ENCODE measurements around the gene F2RL2. TPM values are rescaled to one million over a fixed set of nuclear protein-coding genes. Genes with fewer than 3 reads are reported as not detected.
A peak's percentile ranks its signal among the peaks of the same experiment; 100 is the strongest.

The F2RL2 gene
- total and polyA plus RNA-seq, 4 experiments from 2014 or later: 0.50 to 1.00 TPM; not detected in 2

DNA sequence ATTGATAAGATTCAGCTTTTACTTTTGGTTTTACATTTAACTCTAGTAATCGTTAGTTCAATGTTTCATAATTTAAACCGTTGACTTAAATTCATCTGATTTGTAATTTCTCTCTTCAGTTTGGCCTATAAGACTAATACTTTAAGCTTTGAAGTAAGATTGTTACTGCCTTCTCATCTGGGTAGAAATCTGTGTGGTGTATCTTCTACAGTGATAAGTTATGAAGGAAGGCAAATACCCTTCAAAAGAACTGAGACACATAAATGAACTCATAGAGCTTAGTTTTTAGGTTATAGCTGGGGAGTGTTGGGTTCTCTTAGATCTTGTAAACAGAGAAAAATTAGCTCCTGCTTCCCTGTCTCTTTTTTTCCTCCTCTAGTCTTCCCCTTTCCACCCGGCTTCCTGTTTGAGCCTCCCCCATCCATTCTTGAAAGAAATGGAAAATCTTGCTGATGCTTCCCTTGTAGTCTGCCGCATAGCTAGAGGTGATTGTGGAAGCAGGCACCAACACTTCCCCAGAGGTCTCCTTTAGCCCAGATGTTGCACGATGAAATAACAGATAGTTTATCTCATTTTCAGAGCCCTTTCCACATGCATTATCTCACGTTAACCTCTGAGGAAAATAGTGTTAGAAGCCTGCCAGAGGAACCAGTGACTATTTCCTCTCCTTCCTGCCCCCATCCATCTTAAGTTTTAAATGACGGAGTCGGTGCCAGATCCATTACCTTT lies 2.0 kb upstream of the F2RL2 start:
- no peaks in the 10 kb centered on the region for H3K9me3 ChIP-seq (ENCODE audit: control insufficient read depth in 1 of 2, low read length in 2 of 2)
- no peak overlapping the region for H3K27ac ChIP-seq (ENCODE audit: low read depth, low read length)
- H3K4me3 Mint-ChIP-seq: no peak overlapping the region
- H3K4me3 ChIP-seq (ENCODE audit: low read length in 2 of 2): no peak overlapping the region
- peak overlapping the region in 4 of 7 donors; percentile 20 to 85 (median 74) for H3K27ac Mint-ChIP-seq
- intact Hi-C loops (cut with micrococcal nuclease): no loop called here
- DNase-seq: no peak
- H3K4me1 ChIP-seq (ENCODE audit: insufficient read depth, low read length): no peaks in the 10 kb centered on the region
- POLR2A ChIA-PET (ENCODE audit: partially characterized antibody): interaction anchor here (0.9 to 1.4 kb wide), 2 partner anchors 11 to 114 kb away, joined by 3 read pairs; no protein-coding TSS in a partner anchor
- H3K36me3 Mint-ChIP-seq: peaks cover 46 to 61% of the 10 kb centered on the region in 2 donors
- peaks cover 14 to 31% (median 22%) of the 10 kb centered on the region in 4 donors for H3K4me1 Mint-ChIP-seq
- CTCF ChIA-PET (ENCODE audit: partially characterized antibody): interaction anchor here (0.6 to 2.2 kb wide), 5 partner anchors 10 to 1055 kb away, joined by 3 to 6 read pairs (median 3); no protein-coding TSS in a partner anchor
- H3K27me3 ChIP-seq (ENCODE audit: insufficient read depth, low read length): no peaks in the 10 kb centered on the region
- no peaks in the 10 kb centered on the region for H3K27me3 Mint-ChIP-seq
- no peaks in the 10 kb centered on the region for H3K9me3 Mint-ChIP-seq
- peaks cover 15% of the 10 kb centered on the region for H3K36me3 ChIP-seq (ENCODE audit: insufficient read depth, low read length)

DNA sequence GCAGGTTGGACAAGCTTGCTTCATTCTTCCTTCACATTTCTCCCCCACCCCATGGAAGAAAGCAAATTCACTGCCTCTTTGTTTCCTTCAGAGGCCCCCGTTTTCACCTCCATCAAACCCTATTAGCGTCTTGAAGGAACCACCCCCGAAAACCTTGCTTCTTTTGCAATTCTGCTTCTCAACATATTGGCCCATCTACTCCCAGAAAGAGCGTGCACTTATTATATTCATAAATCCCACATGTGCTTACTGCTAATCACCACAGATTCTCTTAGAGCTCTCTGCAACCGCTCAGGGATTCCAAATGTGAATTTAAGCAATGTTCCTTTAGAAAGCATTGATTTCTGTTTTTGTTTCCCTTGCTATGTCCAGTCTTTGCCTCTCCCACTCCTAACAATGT lies 1.1 kb downstream of the F2RL2 start:
- no peak overlapping the region for H3K4me3 Mint-ChIP-seq
- ChIA-PET CTCF (ENCODE audit: partially characterized antibody) (no interaction called here), POLR2A (ENCODE audit: partially characterized antibody) (no interaction called here)
- Histone ChIP-seq H3K4me1 (ENCODE audit: insufficient read depth, low read length) (no peaks in the 10 kb centered on the region), H3K27ac (ENCODE audit: low read depth, low read length) (no peak overlapping the region), H3K36me3 (ENCODE audit: insufficient read depth, low read length) (peaks cover 11% of the 10 kb centered on the region), H3K4me3 (ENCODE audit: low read length in 2 of 2) (no peak overlapping the region), H3K27me3 (ENCODE audit: insufficient read depth, low read length) (no peaks in the 10 kb centered on the region), H3K9me3 (ENCODE audit: control insufficient read depth in 1 of 2, low read length in 2 of 2) (no peaks in the 10 kb centered on the region)
- peaks cover 46 to 58% of the 10 kb centered on the region in 2 donors for H3K36me3 Mint-ChIP-seq
- no peaks in the 10 kb centered on the region for H3K27me3 Mint-ChIP-seq
- DNase-seq: no peak
- intact Hi-C loops (cut with micrococcal nuclease): no loop called here
- H3K4me1 Mint-ChIP-seq: peaks cover 17 to 26% (median 23%) of the 10 kb centered on the region in 4 donors
- peak overlapping the region in 4 of 7 donors; percentile 17 to 82 (median 46) for H3K27ac Mint-ChIP-seq
- no peaks in the 10 kb centered on the region for H3K9me3 Mint-ChIP-seq

DNA sequence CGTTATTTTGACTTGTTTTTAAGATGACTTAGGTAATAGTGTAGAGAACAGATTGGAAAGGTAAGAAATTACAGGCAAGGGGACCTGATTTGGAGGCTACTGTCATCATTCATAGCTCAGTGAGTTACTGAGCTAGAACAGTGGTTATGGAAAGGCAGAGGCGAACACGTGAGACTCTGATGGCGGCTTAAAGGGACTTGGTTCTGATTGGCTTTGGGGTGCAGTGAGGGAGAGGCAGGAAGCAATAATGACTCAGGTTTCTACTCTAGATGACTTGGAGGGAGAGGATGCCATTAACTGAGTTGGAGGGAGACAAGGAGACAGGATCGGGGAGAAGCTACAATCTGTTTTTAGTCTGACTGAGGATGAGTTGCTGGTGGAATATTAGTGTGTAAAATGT lies 3.0 kb downstream of the F2RL2 start:
- intact Hi-C loops (cut with micrococcal nuclease): no loop called here
- H3K27me3 Mint-ChIP-seq: no peaks in the 10 kb centered on the region
- Histone ChIP-seq H3K4me3 (ENCODE audit: low read length in 2 of 2) (no peak overlapping the region), H3K9me3 (ENCODE audit: control insufficient read depth in 1 of 2, low read length in 2 of 2) (no peaks in the 10 kb centered on the region), H3K36me3 (ENCODE audit: insufficient read depth, low read length) (peaks cover 10% of the 10 kb centered on the region), H3K27me3 (ENCODE audit: insufficient read depth, low read length) (no peaks in the 10 kb centered on the region), H3K27ac (ENCODE audit: low read depth, low read length) (no peak overlapping the region), H3K4me1 (ENCODE audit: insufficient read depth, low read length) (no peaks in the 10 kb centered on the region)
- CTCF ChIA-PET (ENCODE audit: partially characterized antibody): interaction anchor here (0.6 to 1.6 kb wide), 4 partner anchors 15 to 154 kb away, joined by 3 to 4 read pairs (median 4); no protein-coding TSS in a partner anchor
- peak overlapping the region in 2 of 7 donors; percentile 22 to 75 for H3K27ac Mint-ChIP-seq
- POLR2A ChIA-PET (ENCODE audit: partially characterized antibody): no interaction called here
- H3K9me3 Mint-ChIP-seq: no peaks in the 10 kb centered on the region
- H3K36me3 Mint-ChIP-seq: peaks cover 51 to 61% of the 10 kb centered on the region in 2 donors
- no peak overlapping the region for H3K4me3 Mint-ChIP-seq
- H3K4me1 Mint-ChIP-seq: peaks cover 9 to 25% (median 13%) of the 10 kb centered on the region in 4 donors
- no peak for DNase-seq

DNA sequence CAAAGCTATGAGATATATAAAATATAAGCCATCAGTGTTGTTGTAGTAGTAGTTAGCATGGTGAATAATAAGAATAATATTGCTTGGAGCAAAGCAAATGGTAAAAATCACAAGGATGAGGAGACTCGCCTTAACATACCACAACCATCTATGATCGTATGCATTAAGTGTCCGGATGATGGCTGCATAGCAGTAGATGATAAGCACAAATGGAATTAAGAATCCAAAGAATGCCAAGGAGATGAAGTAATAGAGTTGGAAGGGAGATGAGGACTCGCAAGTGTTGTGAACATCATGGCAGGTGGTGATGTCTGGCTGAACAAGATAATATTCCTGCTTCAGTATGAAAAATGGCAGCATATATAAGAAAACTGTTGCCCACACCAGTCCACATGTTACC lies 5.5 kb downstream of the F2RL2 start:
- H3K27ac Mint-ChIP-seq: peak overlapping the region in 1 of 7 donors; percentile 37
- Histone ChIP-seq H3K36me3 (ENCODE audit: insufficient read depth, low read length) (peaks cover 24% of the 10 kb centered on the region), H3K9me3 (ENCODE audit: control insufficient read depth in 1 of 2, low read length in 2 of 2) (no peaks in the 10 kb centered on the region), H3K4me1 (ENCODE audit: insufficient read depth, low read length) (no peaks in the 10 kb centered on the region), H3K27ac (ENCODE audit: low read depth, low read length) (no peak overlapping the region), H3K27me3 (ENCODE audit: insufficient read depth, low read length) (no peaks in the 10 kb centered on the region), H3K4me3 (ENCODE audit: low read length in 2 of 2) (no peak overlapping the region)
- DNase-seq: no peak
- no peak overlapping the region for H3K4me3 Mint-ChIP-seq
- intact Hi-C loops (cut with micrococcal nuclease): no loop called here
- peaks cover 0 to 25% (median 10%) of the 10 kb centered on the region in 4 donors for H3K4me1 Mint-ChIP-seq
- H3K36me3 Mint-ChIP-seq: peaks cover 63 to 74% of the 10 kb centered on the region in 2 donors
- CTCF ChIA-PET (ENCODE audit: partially characterized antibody): interaction anchor here (0.9 to 1.2 kb wide), 3 partner anchors 10 to 157 kb away, joined by 3 read pairs; no protein-coding TSS in a partner anchor
- no peaks in the 10 kb centered on the region for H3K9me3 Mint-ChIP-seq
- H3K27me3 Mint-ChIP-seq: no peaks in the 10 kb centered on the region
- POLR2A ChIA-PET (ENCODE audit: partially characterized antibody): no interaction called here

DNA sequence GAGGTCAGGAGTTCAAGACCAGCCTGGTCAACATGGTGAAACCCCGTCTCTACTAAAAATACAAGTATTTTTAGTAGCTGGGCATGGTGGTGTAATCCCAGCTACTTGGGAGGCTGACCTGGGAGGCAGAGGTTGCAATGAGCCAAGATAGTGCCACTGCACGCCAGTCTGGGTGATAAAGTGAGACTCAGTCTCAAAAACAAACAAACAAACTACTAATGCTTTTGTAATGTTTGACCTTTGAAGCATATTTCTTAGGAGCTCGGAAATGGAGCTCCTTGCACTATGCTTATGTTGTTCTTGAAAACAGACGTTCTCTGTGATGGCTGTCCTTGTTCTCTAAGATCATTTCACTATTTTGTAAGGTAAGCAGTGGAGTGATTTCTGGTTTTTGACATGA lies 6.0 kb downstream of the F2RL2 start:
- H3K27me3 Mint-ChIP-seq: no peaks in the 10 kb centered on the region
- no peak for DNase-seq
- H3K4me1 ChIP-seq (ENCODE audit: insufficient read depth, low read length): no peaks in the 10 kb centered on the region
- no peak overlapping the region for H3K4me3 Mint-ChIP-seq
- H3K36me3 Mint-ChIP-seq: peaks cover 66 to 74% of the 10 kb centered on the region in 2 donors
- H3K27ac ChIP-seq (ENCODE audit: low read depth, low read length): no peak overlapping the region
- no peaks in the 10 kb centered on the region for H3K9me3 Mint-ChIP-seq
- intact Hi-C loops (cut with micrococcal nuclease): no loop called here
- peaks cover 28% of the 10 kb centered on the region for H3K36me3 ChIP-seq (ENCODE audit: insufficient read depth, low read length)
- CTCF ChIA-PET (ENCODE audit: partially characterized antibody): interaction anchor here (0.9 to 1.0 kb wide), 2 partner anchors 10 to 17 kb away, joined by 3 read pairs; no protein-coding TSS in a partner anchor
- no peak overlapping the region for H3K4me3 ChIP-seq (ENCODE audit: low read length in 2 of 2)
- no peak overlapping the region for H3K27ac Mint-ChIP-seq
- H3K27me3 ChIP-seq (ENCODE audit: insufficient read depth, low read length): no peaks in the 10 kb centered on the region
- peaks cover 0 to 25% (median 8%) of the 10 kb centered on the region in 4 donors for H3K4me1 Mint-ChIP-seq
- POLR2A ChIA-PET (ENCODE audit: partially characterized antibody): no interaction called here
- no peaks in the 10 kb centered on the region for H3K9me3 ChIP-seq (ENCODE audit: control insufficient read depth in 1 of 2, low read length in 2 of 2)

DNA sequence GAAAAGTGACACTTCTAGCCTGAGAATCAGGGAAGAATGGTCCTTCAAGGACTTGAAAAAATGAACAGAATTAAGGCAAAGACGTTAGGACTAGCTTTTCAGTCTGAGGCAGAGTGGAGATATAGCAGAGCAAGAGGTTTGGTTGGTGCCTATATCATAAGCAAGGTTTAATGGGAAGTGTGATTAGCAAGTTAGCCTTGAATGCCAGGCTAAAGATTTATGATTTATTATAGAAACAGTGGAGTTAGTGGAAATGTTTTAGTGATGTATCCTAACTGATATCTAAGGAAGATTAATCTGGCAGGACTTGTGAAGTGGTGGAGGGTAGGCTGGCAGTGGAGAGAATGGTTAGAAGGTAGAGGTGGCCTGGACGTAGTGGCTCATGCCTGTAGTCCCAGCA lies 7.0 kb downstream of the F2RL2 start:
- Histone ChIP-seq H3K27me3 (ENCODE audit: insufficient read depth, low read length) (no peaks in the 10 kb centered on the region), H3K4me3 (ENCODE audit: low read length in 2 of 2) (no peak overlapping the region), H3K4me1 (ENCODE audit: insufficient read depth, low read length) (no peaks in the 10 kb centered on the region), H3K36me3 (ENCODE audit: insufficient read depth, low read length) (peaks cover 36% of the 10 kb centered on the region), H3K9me3 (ENCODE audit: control insufficient read depth in 1 of 2, low read length in 2 of 2) (no peaks in the 10 kb centered on the region), H3K27ac (ENCODE audit: low read depth, low read length) (no peak overlapping the region)
- Mint-ChIP-seq H3K27me3 (no peaks in the 10 kb centered on the region), H3K27ac (peak overlapping the region in 4 of 7 donors; percentile 6 to 93 (median 40)), H3K36me3 (peaks cover 68 to 77% of the 10 kb centered on the region in 2 donors), H3K9me3 (no peaks in the 10 kb centered on the region), H3K4me1 (peaks cover 0 to 28% (median 6%) of the 10 kb centered on the region in 4 donors), H3K4me3 (no peak overlapping the region)
- DNase-seq: no peak
- ChIA-PET POLR2A (ENCODE audit: partially characterized antibody) (no interaction called here), CTCF (ENCODE audit: partially characterized antibody) (interaction anchor here (0.9 kb wide), 1 partner anchor 9 kb away, joined by 3 read pairs; no protein-coding TSS in a partner anchor)
- intact Hi-C loops (cut with micrococcal nuclease): no loop called here

DNA sequence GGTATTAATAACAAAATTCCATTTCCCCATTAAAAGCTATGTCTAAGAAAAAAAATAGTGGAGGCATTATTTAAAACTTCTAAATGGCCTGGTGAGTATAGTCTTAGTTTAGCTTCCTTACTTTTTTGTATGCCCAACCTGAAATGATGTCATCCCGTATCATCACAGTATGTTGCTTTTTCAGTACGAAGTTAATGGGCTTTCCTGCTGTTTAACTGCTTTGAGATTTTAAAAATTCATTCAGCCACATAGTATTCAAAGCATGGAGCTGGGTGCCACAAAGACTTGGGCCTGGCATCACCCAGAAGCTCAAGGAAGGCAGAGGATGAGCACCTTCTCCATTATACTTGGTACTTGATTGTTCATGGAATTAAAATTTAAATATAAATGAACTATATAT lies 7.4 kb downstream of the F2RL2 start:
- H3K4me1 Mint-ChIP-seq: peaks cover 0 to 28% (median 5%) of the 10 kb centered on the region in 4 donors
- intact Hi-C loops (cut with micrococcal nuclease): no loop called here

More for the DNA sequence above, 7.4 kb downstream of the F2RL2 start:
- Histone ChIP-seq H3K27me3 (ENCODE audit: insufficient read depth, low read length) (no peaks in the 10 kb centered on the region), H3K36me3 (ENCODE audit: insufficient read depth, low read length) (peaks cover 41% of the 10 kb centered on the region), H3K4me1 (ENCODE audit: insufficient read depth, low read length) (no peaks in the 10 kb centered on the region), H3K9me3 (ENCODE audit: control insufficient read depth in 1 of 2, low read length in 2 of 2) (no peaks in the 10 kb centered on the region), H3K4me3 (ENCODE audit: low read length in 2 of 2) (no peak overlapping the region), H3K27ac (ENCODE audit: low read depth, low read length) (no peak overlapping the region)
- no peak overlapping the region for H3K4me3 Mint-ChIP-seq
- peak overlapping the region in 2 of 7 donors; percentile 15 to 25 for H3K27ac Mint-ChIP-seq
- ChIA-PET CTCF (ENCODE audit: partially characterized antibody) (interaction anchor here (0.9 kb wide), 1 partner anchor 9 kb away, joined by 3 read pairs; no protein-coding TSS in a partner anchor), POLR2A (ENCODE audit: partially characterized antibody) (no interaction called here)
- no peaks in the 10 kb centered on the region for H3K27me3 Mint-ChIP-seq
- DNase-seq: no peak
- peaks cover 68 to 78% of the 10 kb centered on the region in 2 donors for H3K36me3 Mint-ChIP-seq
- no peaks in the 10 kb centered on the region for H3K9me3 Mint-ChIP-seq

All from CD4-positive, alpha-beta memory T cell (primary cell).